Gastrocnemius medialis (tissue), 4 donors: Measurements from ENCODE around the gene BRCA1.

Experiments
- POLR2A ChIP-seq, 2 donors: fragments of 450-650 bp; IDR thresholded peaks; one replicate each; pipeline ENCODE4 v1.6.1; 2017; ENCODE audit warnings: antibody characterized with exemption in 2 of 2, mild to moderate bottlenecking in 2 of 2, moderate library complexity in 2 of 2
- TF ChIP-seq, protein P1 (sequence below), 5 experiments: fragments of 450-650 bp in 3 of 5; fragments of 200-600 bp in 2 of 5; sonication (generic) in 2 of 5; IDR thresholded peaks in 4 of 5; conservative IDR thresholded peaks in 1 of 5; 1 replicate in 4 of 5; 2 replicates in 1 of 5; pipeline ENCODE4 v1.5.1; 2016 to 2019; ENCODE audit warnings: antibody characterized with exemption in 5 of 5, mild to moderate bottlenecking in 3 of 5, moderate library complexity in 3 of 5

- TF ChIP-seq, protein P1, sequence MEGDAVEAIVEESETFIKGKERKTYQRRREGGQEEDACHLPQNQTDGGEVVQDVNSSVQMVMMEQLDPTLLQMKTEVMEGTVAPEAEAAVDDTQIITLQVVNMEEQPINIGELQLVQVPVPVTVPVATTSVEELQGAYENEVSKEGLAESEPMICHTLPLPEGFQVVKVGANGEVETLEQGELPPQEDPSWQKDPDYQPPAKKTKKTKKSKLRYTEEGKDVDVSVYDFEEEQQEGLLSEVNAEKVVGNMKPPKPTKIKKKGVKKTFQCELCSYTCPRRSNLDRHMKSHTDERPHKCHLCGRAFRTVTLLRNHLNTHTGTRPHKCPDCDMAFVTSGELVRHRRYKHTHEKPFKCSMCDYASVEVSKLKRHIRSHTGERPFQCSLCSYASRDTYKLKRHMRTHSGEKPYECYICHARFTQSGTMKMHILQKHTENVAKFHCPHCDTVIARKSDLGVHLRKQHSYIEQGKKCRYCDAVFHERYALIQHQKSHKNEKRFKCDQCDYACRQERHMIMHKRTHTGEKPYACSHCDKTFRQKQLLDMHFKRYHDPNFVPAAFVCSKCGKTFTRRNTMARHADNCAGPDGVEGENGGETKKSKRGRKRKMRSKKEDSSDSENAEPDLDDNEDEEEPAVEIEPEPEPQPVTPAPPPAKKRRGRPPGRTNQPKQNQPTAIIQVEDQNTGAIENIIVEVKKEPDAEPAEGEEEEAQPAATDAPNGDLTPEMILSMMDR (IDR thresholded peaks at IDR 0.05 in 4 of 5, conservative IDR thresholded peaks at IDR 0.05 in 1 of 5), result no peak
- TF ChIP-seq POLR2A (IDR thresholded peaks at IDR 0.05), result no peak
Measured at GRCh38 chr17:43146649-43147048, 21.5 kb upstream of the BRCA1 start.
